ENCODE results near the gene ZNF236. TPM values are rescaled to one million over a fixed set of nuclear protein-coding genes. Genes with fewer than 3 reads are reported as not detected.

The ZNF236 gene
- total and polyA plus RNA-seq, 4 donors, result 0.38 to 23.6 (median 10.0) TPM

- Histone ChIP-seq H3K27ac (ENCODE audit: low read depth in 1 of 2, low read length in 2 of 2) (no peak overlapping the region), H3K4me3 (ENCODE audit: low read length in 2 of 2) (no peak overlapping the region), H3K4me1 (ENCODE audit: control insufficient read depth in 1 of 2, insufficient read depth in 2 of 2, low read length in 2 of 2) (no peaks in the 10 kb centered on the region), H3K36me3 (ENCODE audit: control insufficient read depth in 1 of 2, insufficient read depth in 2 of 2, low read length in 1 of 2) (peaks cover 0 to 30% of the 10 kb centered on the region in 2 donors), H3K27me3 (ENCODE audit: control insufficient read depth in 1 of 2, insufficient read depth in 2 of 2, low read length in 1 of 2) (no peaks in the 10 kb centered on the region), H3K9me3 (ENCODE audit: control insufficient read depth, low read length) (peaks cover 2% of the 10 kb centered on the region)
- DNase-seq, result no peak
- intact Hi-C loops (cut with DNase I), result no loop called here
- ATAC-seq (ENCODE audit: low FRiP score), result no peak
Measured at GRCh38 chr18:76896677-76897076, 74.3 kb downstream of the ZNF236 start.

GRCh38 chr18:76897257-76897656, 74.9 kb downstream of the ZNF236 start:
- WGBS, 2 donors, result 95 to 98% methylated on average over 2 of the region's 2 CpGs
- DNase-seq, result no peak
- intact Hi-C loops (cut with DNase I), result no loop called here
- Histone ChIP-seq H3K4me1 (ENCODE audit: control insufficient read depth in 1 of 2, insufficient read depth in 2 of 2, low read length in 2 of 2) (no peaks in the 10 kb centered on the region), H3K9me3 (ENCODE audit: control insufficient read depth, low read length) (peaks cover 2% of the 10 kb centered on the region), H3K4me3 (ENCODE audit: low read length in 2 of 2) (no peak overlapping the region), H3K36me3 (ENCODE audit: control insufficient read depth in 1 of 2, insufficient read depth in 2 of 2, low read length in 1 of 2) (peaks cover 0 to 30% of the 10 kb centered on the region in 2 donors), H3K27me3 (ENCODE audit: control insufficient read depth in 1 of 2, insufficient read depth in 2 of 2, low read length in 1 of 2) (no peaks in the 10 kb centered on the region), H3K27ac (ENCODE audit: low read depth in 1 of 2, low read length in 2 of 2) (no peak overlapping the region)
- ATAC-seq (ENCODE audit: low FRiP score), result peak; percentile 11

DNA sequence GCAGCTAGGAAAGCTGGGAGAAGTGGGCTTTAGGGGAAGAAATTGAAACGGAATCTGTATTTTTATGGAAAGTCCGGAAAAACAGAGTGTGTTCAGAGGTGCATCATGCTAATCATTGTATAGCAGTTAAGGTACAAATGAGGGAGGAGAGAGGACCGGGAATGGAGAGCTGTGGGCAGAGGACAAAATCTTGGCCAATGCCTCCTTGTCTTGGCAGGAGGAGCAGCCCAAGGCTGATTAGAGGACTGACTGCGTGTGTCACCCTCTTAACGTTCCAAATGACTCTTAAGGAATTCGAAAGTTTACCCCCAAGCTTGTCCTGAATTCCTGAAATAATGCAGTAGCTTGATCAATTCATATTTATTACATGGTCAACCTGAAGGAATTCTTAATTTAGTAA, 81.0 kb downstream of the ZNF236 start:
- intact Hi-C loops (cut with DNase I), result no loop called here

DNA sequence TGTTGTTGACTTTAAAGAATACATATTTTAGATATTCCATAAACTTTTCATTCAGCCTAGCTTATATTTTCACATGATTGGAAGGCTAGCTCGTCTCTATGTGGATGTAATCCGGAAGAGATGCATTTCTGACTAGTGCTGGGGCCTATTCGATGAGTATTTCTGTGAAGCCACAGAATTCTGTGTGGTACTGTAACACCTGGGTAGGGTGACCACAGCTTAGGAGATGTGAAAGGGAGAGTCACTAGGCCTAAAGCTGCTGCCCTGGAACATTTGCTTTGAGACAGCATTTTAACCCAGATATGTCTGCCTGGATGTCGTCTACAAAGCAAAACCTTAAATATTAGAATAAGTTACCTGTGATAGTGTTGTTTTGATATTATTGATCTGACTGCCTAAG, 83.5 kb downstream of the ZNF236 start:
- H3K4me1 ChIP-seq (ENCODE audit: control insufficient read depth in 1 of 2, insufficient read depth in 2 of 2, low read length in 2 of 2), result no peaks in the 10 kb centered on the region
- ATAC-seq (ENCODE audit: low FRiP score), result no peak
- no peaks in the 10 kb centered on the region for H3K27me3 ChIP-seq (ENCODE audit: control insufficient read depth in 1 of 2, insufficient read depth in 2 of 2, low read length in 1 of 2)
- intact Hi-C loops (cut with DNase I), result no loop called here
- WGBS, 2 donors, result 92 to 98% methylated on average over 4 of the region's 4 CpGs
- H3K9me3 ChIP-seq (ENCODE audit: control insufficient read depth, low read length), result peaks cover under 1% of the 10 kb centered on the region
- H3K36me3 ChIP-seq (ENCODE audit: control insufficient read depth in 1 of 2, insufficient read depth in 2 of 2, low read length in 1 of 2), result peaks cover 2 to 5% of the 10 kb centered on the region in 2 donors
- no peak overlapping the region for H3K27ac ChIP-seq (ENCODE audit: low read depth in 1 of 2, low read length in 2 of 2)
- no peak overlapping the region for H3K4me3 ChIP-seq (ENCODE audit: low read length in 2 of 2)
- DNase-seq, result no peak

More for the DNA sequence above, 81.0 kb downstream of the ZNF236 start:
- Histone ChIP-seq H3K36me3 (ENCODE audit: control insufficient read depth in 1 of 2, insufficient read depth in 2 of 2, low read length in 1 of 2) (peaks cover 0 to 2% of the 10 kb centered on the region in 2 donors), H3K27me3 (ENCODE audit: control insufficient read depth in 1 of 2, insufficient read depth in 2 of 2, low read length in 1 of 2) (no peaks in the 10 kb centered on the region), H3K27ac (ENCODE audit: low read depth in 1 of 2, low read length in 2 of 2) (no peak overlapping the region), H3K4me1 (ENCODE audit: control insufficient read depth in 1 of 2, insufficient read depth in 2 of 2, low read length in 2 of 2) (no peaks in the 10 kb centered on the region), H3K4me3 (ENCODE audit: low read length in 2 of 2) (no peak overlapping the region), H3K9me3 (ENCODE audit: control insufficient read depth, low read length) (peaks cover 2% of the 10 kb centered on the region)
- no peak for ATAC-seq (ENCODE audit: low FRiP score)
- DNase-seq, result no peak
- 40% methylated on average over 6 of the region's 6 CpGs for WGBS, 2 donors

- Histone ChIP-seq H3K9me3 (ENCODE audit: control insufficient read depth, low read length) (no peaks in the 10 kb centered on the region), H3K4me3 (ENCODE audit: low read length in 2 of 2) (no peak overlapping the region), H3K27me3 (ENCODE audit: control insufficient read depth in 1 of 2, insufficient read depth in 2 of 2, low read length in 1 of 2) (no peaks in the 10 kb centered on the region), H3K27ac (ENCODE audit: low read depth in 1 of 2, low read length in 2 of 2) (no peak overlapping the region), H3K4me1 (ENCODE audit: control insufficient read depth in 1 of 2, insufficient read depth in 2 of 2, low read length in 2 of 2) (no peaks in the 10 kb centered on the region), H3K36me3 (ENCODE audit: control insufficient read depth in 1 of 2, insufficient read depth in 2 of 2, low read length in 1 of 2) (peaks cover 2 to 5% of the 10 kb centered on the region in 2 donors)
- intact Hi-C loops (cut with DNase I), result no loop called here
- DNase-seq (no peak), ATAC-seq (ENCODE audit: low FRiP score) (no peak)
- WGBS, 2 donors, result 96 to 97% methylated on average over 10 of the region's 10 CpGs
Measured at GRCh38 chr18:76908277-76908676, 85.9 kb downstream of the ZNF236 start.

GRCh38 chr18:76909439-76909838, 87.1 kb downstream of the ZNF236 start:
- Histone ChIP-seq H3K36me3 (ENCODE audit: control insufficient read depth in 1 of 2, insufficient read depth in 2 of 2, low read length in 1 of 2) (peaks cover 2 to 5% of the 10 kb centered on the region in 2 donors), H3K4me1 (ENCODE audit: control insufficient read depth in 1 of 2, insufficient read depth in 2 of 2, low read length in 2 of 2) (no peaks in the 10 kb centered on the region), H3K27ac (ENCODE audit: low read depth in 1 of 2, low read length in 2 of 2) (no peak overlapping the region), H3K9me3 (ENCODE audit: control insufficient read depth, low read length) (no peaks in the 10 kb centered on the region), H3K27me3 (ENCODE audit: control insufficient read depth in 1 of 2, insufficient read depth in 2 of 2, low read length in 1 of 2) (no peaks in the 10 kb centered on the region), H3K4me3 (ENCODE audit: low read length in 2 of 2) (no peak overlapping the region)
- no peak for DNase-seq
- no peak for ATAC-seq (ENCODE audit: low FRiP score)
- intact Hi-C loops (cut with DNase I), result no loop called here
- WGBS, 2 donors, result 80 to 83% methylated on average over 4 of the region's 4 CpGs

DNA sequence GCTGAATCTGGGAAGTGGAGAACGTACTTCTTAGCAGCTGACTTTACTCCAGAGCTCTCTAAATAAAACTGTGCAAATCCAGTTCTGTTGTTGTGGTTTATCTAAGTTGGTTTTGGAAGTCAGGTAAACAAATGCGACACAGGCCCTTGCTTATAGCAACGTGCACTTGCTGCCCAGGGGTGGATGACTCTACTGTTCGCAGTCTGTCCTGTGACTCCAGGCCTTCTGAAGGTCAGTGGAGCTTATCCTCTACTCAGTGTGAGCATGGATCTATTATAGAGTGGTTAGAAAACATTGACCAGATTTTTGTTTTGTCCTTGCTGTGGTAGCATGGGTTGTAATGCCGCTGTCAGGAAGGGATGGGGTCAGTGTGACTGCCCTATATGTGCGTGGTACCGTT, 89.1 kb downstream of the ZNF236 start:
- Histone ChIP-seq H3K36me3 (ENCODE audit: control insufficient read depth in 1 of 2, insufficient read depth in 2 of 2, low read length in 1 of 2) (peaks cover 2 to 10% of the 10 kb centered on the region in 2 donors), H3K27ac (ENCODE audit: low read depth in 1 of 2, low read length in 2 of 2) (no peak overlapping the region), H3K9me3 (ENCODE audit: control insufficient read depth, low read length) (no peaks in the 10 kb centered on the region), H3K27me3 (ENCODE audit: control insufficient read depth in 1 of 2, insufficient read depth in 2 of 2, low read length in 1 of 2) (no peaks in the 10 kb centered on the region), H3K4me1 (ENCODE audit: control insufficient read depth in 1 of 2, insufficient read depth in 2 of 2, low read length in 2 of 2) (no peaks in the 10 kb centered on the region), H3K4me3 (ENCODE audit: low read length in 2 of 2) (no peak overlapping the region)
- WGBS, 2 donors, result 88 to 89% methylated on average over 7 of the region's 7 CpGs
- DNase-seq (no peak), ATAC-seq (ENCODE audit: low FRiP score) (no peak)
- intact Hi-C loops (cut with DNase I), result no loop called here

GRCh38 chr18:76913583-76913982, 91.2 kb downstream of the ZNF236 start:
- no peaks in the 10 kb centered on the region for H3K4me1 ChIP-seq (ENCODE audit: control insufficient read depth in 1 of 2, insufficient read depth in 2 of 2, low read length in 2 of 2)
- peaks cover 2 to 10% of the 10 kb centered on the region in 2 donors for H3K36me3 ChIP-seq (ENCODE audit: control insufficient read depth in 1 of 2, insufficient read depth in 2 of 2, low read length in 1 of 2)
- WGBS, 2 donors, result 93 to 96% methylated on average over 7 of the region's 7 CpGs
- H3K27me3 ChIP-seq (ENCODE audit: control insufficient read depth in 1 of 2, insufficient read depth in 2 of 2, low read length in 1 of 2), result no peaks in the 10 kb centered on the region
- no peak for DNase-seq
- no peaks in the 10 kb centered on the region for H3K9me3 ChIP-seq (ENCODE audit: control insufficient read depth, low read length)
- intact Hi-C loops (cut with DNase I), result no loop called here
- no peak overlapping the region for H3K27ac ChIP-seq (ENCODE audit: low read depth in 1 of 2, low read length in 2 of 2)
- no peak for ATAC-seq (ENCODE audit: low FRiP score)
- H3K4me3 ChIP-seq (ENCODE audit: low read length in 2 of 2), result no peak overlapping the region

GRCh38 chr18:76914314-76914713, 92.0 kb downstream of the ZNF236 start:
- no peak for DNase-seq
- Histone ChIP-seq H3K4me3 (ENCODE audit: low read length in 2 of 2) (no peak overlapping the region), H3K27ac (ENCODE audit: low read depth in 1 of 2, low read length in 2 of 2) (no peak overlapping the region), H3K9me3 (ENCODE audit: control insufficient read depth, low read length) (no peaks in the 10 kb centered on the region), H3K27me3 (ENCODE audit: control insufficient read depth in 1 of 2, insufficient read depth in 2 of 2, low read length in 1 of 2) (no peaks in the 10 kb centered on the region), H3K36me3 (ENCODE audit: control insufficient read depth in 1 of 2, insufficient read depth in 2 of 2, low read length in 1 of 2) (peaks cover 2 to 10% of the 10 kb centered on the region in 2 donors), H3K4me1 (ENCODE audit: control insufficient read depth in 1 of 2, insufficient read depth in 2 of 2, low read length in 2 of 2) (no peaks in the 10 kb centered on the region)
- 86% methylated on average over 8 of the region's 8 CpGs for WGBS, 2 donors
- ATAC-seq (ENCODE audit: low FRiP score), result no peak
- intact Hi-C loops (cut with DNase I), result no loop called here
